HG03432 (cell line): ENCODE results near the gene TP53TG5.
A peak's percentile ranks its signal among the peaks of the same experiment; 100 is the strongest.

Source experiments
- ATAC-seq: cut with Tn5 transposase; IDR thresholded peaks from one replicate; pipeline ENCODE4 v1.9.1; 2021; ENCODE audit warnings: mild to moderate bottlenecking, moderate library complexity; ENCODE audit not compliant: unreplicated experiment

The TP53TG5 gene

GRCh38 chr20:45378191-45378590 lies at the start of gene TP53TG5:
TP53TG5 (minus strand) TSS chr20:45378325; CDS start chr20:45378236, 89 bp downstream.
- ATAC-seq, result no peak

DNA sequence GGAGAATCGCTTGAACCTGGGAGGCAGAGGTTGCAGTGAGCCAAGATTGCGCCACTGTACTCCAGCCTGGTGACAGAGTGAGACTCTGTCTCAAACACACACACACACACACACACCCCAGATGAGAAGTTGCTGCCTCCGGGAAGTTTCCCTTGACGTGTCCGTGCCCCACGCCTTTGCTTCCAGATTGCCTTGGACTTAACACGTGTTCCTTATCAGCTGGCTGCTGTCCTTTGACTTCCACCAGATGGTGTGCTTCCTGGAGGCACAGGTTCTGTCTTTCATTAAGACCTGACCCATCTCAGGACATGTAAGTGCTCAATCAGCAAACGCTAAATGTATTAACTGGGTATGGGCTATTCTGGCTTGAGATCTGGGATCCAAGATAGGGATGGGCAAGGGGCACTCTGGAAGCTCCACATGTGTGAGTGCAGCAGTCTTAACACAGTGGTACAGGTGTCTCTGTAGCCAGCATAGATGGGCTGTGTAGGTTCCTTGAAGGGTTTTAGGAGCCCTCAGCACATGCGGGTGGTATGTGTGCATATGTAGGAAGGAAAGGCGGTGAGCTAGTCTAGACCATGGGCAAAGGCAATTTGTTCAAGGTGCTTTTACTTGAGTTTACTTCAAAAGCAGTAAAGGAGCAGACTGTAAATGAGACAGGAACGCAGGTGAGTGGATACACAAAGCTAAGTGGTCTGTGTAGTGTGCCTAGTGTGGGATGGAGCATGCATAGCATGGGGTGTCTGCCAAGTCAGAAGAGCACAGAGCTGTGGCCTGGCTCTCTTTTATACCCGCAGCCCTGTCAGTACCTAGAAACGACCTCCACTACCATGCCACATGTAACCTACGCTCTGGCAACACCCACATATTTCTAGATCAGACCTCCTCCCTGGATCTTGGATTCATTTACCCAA lies 49.4 kb upstream of the TP53TG5 start:
- no peak for ATAC-seq

- no peak for ATAC-seq
Observed at GRCh38 chr20:45426320-45427016, 48.3 kb upstream of the TP53TG5 start.

GRCh38 chr20:45425561-45425960 lies 47.4 kb upstream of the TP53TG5 start:
- no peak for ATAC-seq

DNA sequence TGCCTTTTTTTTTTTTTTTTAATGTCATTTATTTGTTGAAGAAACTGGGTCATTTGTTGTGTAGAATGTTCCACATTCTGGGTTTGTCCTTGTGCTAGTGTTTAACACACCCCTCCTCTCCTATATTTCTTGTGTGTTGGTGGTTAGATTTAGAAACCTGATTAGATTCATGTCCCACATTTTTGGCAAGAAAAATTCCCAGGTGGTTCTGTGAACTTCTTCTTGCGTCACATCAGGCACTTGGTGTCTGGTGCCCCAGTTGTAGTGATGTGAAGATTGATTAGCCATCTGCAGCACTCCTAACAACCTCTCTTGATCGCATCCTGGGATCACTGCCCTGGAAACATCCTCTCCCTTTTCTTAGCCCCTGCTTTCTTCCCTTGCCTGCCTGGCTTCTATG lies 45.6 kb upstream of the TP53TG5 start:
- no peak for ATAC-seq

DNA sequence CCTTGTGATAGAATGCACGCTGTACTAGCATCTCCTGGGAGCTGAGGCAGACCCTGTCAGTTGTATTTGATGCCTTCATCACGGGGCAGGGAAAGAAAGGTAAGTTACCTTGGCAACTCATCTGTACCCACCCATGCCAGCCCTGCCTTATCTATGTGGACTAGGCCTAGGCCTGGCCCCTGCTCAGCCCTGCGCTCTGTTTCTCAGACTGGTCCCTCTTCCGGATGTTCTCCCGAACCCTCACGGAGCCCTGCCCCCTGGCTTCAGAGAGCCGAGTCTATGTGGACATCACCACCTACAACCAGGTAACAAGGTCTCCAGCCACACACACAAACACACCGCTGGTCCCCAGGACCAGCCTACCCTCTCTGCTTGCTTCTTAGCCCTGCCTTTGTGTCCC lies 42.0 kb upstream of the TP53TG5 start:
- no peak for ATAC-seq

- ATAC-seq, result peak; percentile 59
Observed at GRCh38 chr20:45419188-45420091, 41.3 kb upstream of the TP53TG5 start.

DNA sequence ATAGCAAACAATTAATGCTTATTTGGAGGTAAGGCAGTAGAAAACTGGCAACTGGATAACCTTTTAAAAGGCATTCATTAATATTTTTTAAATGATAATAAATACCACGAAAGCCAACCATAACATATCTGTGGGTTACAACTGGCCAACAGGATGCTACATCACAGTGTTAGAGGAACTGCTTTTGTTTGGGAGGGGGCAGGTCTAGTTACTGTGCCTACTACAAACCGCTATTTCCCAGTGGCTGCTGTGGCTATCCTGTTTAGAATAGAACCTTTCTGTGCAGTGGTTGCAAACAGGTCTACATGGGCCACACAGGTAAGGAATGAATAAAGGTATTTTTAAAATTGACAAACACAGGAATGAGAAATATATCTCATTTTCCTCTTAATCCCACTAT lies 38.8 kb upstream of the TP53TG5 start:
- ATAC-seq, result no peak

- peak; percentile 83 for ATAC-seq
Observed at GRCh38 chr20:45415822-45416637, 37.9 kb upstream of the TP53TG5 start, which contains the start of gene PIGT. PIGT (plus strand) TSS chr20:45416141; CDS start chr20:45416157, 16 bp downstream.

GRCh38 chr20:45413479-45413878 lies 35.4 kb upstream of the TP53TG5 start:
- ATAC-seq, result no peak

DNA sequence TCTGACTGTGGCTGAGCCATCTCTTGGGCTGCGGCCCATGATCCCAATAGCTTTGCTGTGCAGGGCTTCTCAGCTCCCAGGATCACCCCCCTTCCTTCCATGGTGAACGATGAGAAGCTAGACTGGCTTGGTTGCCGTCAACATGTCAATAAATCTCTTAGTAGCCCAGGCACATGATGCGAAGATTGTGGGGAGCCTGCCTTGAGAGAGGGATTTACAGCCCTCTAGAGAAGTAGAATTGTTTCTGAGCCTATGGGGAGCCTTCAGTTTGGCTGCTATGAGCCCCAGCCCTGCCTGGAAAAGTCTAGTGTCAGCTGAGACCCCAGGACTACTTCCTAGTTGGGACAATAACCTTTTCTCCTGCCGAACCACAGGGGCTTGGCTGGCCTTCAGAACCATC lies 34.5 kb upstream of the TP53TG5 start:
- ATAC-seq, result no peak

- ATAC-seq, result no peak
Observed at GRCh38 chr20:45410887-45411286, 32.8 kb upstream of the TP53TG5 start.

DNA sequence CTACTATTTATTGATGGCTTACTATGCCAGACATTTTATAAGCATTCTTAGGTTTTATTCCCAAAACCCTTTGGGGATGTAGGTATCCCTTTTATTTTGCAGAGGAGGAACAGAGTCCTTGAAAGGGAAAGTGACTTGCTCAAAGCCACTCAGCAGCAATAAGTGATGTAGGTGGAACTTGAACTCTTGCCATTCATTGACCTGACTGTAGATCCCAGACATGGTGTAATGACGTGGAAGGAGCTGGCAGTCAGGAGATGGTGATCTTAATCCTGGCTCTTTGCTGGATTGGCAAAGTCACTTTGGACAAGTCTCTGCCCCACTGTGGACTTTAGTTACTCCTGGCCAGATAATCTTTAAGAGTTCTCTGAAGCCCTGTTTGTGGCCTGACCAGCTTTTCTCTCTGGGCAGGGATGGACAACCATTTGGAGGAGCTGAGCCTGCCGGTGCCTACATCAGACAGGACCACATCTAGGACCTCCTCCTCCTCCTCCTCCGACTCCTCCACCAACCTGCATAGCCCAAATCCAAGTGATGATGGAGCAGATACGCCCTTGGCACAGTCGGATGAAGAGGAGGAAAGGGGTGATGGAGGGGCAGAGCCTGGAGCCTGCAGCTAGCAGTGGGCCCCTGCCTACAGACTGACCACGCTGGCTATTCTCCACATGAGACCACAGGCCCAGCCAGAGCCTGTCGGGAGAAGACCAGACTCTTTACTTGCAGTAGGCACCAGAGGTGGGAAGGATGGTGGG lies 31.6 kb upstream of the TP53TG5 start:
- no peak for ATAC-seq

DNA sequence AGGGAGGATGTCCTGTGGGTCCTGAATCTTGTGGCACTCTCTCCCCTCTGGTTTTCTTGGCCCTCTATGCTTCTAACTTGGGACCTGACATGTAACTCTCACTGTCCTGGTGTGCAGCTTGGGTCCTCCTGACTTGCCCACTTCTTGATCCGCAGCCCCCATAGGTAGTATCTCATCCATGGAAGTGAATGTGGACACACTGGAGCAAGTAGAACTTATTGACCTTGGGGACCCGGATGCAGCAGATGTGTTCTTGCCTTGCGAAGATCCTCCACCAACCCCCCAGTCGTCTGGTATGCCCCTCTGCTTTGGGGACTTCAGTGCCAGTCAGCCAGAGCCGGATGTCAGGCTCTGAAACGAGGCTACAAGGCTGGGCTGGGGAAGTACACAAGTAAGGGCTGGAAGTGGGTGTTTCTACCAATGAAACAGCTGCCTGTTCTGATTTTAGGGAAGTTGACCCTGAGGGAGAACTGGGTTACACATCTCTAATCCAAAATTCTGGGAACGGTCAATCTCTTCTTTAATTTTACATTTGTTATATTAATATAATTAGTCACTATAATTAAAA lies 30.6 kb upstream of the TP53TG5 start:
- no peak for ATAC-seq

GRCh38 chr20:45407783-45408645 lies 29.9 kb upstream of the TP53TG5 start, which contains the start of gene DBNDD2:
DBNDD2 (plus strand) TSS chr20:45408289; CDS start chr20:45408468, 179 bp downstream.
- no peak for ATAC-seq

- ATAC-seq, result no peak
Observed at GRCh38 chr20:45407067-45407745, 29.1 kb upstream of the TP53TG5 start.

DNA sequence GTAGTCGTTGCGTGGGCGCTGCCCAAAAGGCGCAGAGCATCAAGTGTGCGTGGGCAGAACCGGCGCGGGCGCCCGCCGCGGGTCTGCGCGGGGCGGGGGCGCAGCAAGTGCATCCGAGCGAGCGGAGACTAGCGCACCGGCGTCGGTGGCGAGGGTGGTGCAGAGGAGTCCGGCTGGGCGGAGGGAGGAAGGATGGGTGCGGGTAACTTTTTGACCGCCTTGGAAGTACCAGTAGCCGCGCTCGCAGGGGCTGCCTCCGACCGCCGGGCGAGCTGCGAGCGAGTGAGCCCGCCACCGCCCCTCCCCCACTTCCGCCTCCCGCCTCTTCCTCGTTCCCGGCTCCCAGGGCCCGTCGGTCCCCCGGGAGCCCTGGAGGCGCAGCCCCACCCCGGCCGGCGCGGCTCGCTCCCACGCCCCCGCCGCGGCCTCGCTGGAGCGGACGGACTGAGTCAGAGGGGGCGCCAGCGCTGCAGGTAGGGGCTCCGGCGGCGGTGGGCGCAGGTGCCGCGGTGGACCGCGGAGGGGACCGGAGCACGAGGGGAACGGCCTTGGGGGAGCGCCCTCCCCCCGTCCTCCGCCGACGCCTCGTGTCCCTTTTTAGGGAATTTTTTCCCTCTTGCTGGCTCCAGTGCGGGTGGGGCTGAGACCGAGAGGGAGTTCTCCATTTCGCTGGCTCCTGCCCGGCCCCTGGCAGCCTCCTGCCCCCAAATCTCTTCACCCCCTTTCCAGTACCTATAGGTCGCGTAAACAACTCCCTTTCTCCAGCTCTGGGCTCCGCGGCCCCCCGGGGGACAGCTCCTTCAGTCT lies 28.3 kb upstream of the TP53TG5 start:
- ATAC-seq, result no peak
